A549 (cell line): Measurements from ENCODE around the gene USP9X. TPM values are rescaled to one million over a fixed set of nuclear protein-coding genes. Genes with fewer than 3 reads are reported as not detected.
"Not testable (repeated sequence)": the region's sequence is repeated elsewhere in the genome, so short reads cannot be mapped to it uniquely, and the experiment has no call there.

ENCODE experiments used
- ATAC-seq, 2 experiments: fragments of 200-7000 bp in 1 of 2; fragments of >200 bp in 1 of 2; cut with Nextera tagmentation in 1 of 2; cut with Tn5 transposase in 1 of 2; 3 replicates each; pipeline versions ENCODE4 v1.8.0 to v1.9.1; 2018 to 2020; ENCODE audit warnings: mild to moderate bottlenecking in 1 of 2, moderate library complexity in 1 of 2
- CTCF ChIA-PET: fragments of 300-600 bp; sonication (Branson Sonifier 250); formaldehyde crosslinking; extraction: SDS; loops from one replicate; lab custom pipeline; 2021; ENCODE audit warnings: antibody characterized with exemption, inconsistent platforms; lab: Yijun Ruan, JAX
- POLR2A ChIA-PET: fragments of 350-600 bp; formaldehyde crosslinking; extraction: SDS; loops from one replicate; lab custom pipeline; 2021; ENCODE audit warnings: antibody characterized with exemption, inconsistent platforms; lab: Yijun Ruan, JAX
- DNase-seq, 2 experiments: peaks; one replicate each; pipeline versions ENCODE4 v3.0.0 to v3.0.0-alpha.2; 2011 to 2016; ENCODE audit warnings: low read depth in 1 of 2, low spot score in 1 of 2
- FAIRE-seq: peaks from 2 replicates; lab custom pipeline; 2011; peaks lifted over from hg19 to GRCh38; lab: Jason Lieb, UNC
- H3K27ac ChIP-seq, 2 experiments: fragments of >200 bp; sonication (Bioruptor Twin); formaldehyde crosslinking; 3 replicates each; pipeline ENCODE4 v1.5.1; 2016 to 2017
- H3K4me1 ChIP-seq: fragments of >200 bp; sonication (Bioruptor Twin); formaldehyde crosslinking; 3 replicates; pipeline ENCODE4 v1.6.1; 2016
- H3K4me2 ChIP-seq: fragments of >200 bp; sonication (Bioruptor Twin); formaldehyde crosslinking; 3 replicates; pipeline ENCODE4 v1.6.1; 2016
- H3K4me3 ChIP-seq: fragments of >200 bp; sonication (Bioruptor Twin); formaldehyde crosslinking; 3 replicates; pipeline ENCODE4 v1.5.1; 2016
- H3K9me3 ChIP-seq: fragments of >200 bp; sonication (Bioruptor Twin); formaldehyde crosslinking; 3 replicates; pipeline ENCODE4 v1.6.1; 2016
- ATOH8 ChIP-seq: fragments of 250-450 bp; sonication (Bioruptor Pico); IDR thresholded peaks from 2 replicates; pipeline ENCODE4 v1.5.0; 2020; ENCODE audit warnings: low read depth, mild to moderate bottlenecking, moderate library complexity
- CBX8 ChIP-seq: fragments of 200-600 bp; sonication (generic); IDR thresholded peaks from 2 replicates; pipeline ENCODE4 v1.6.1; 2016
- CHD2 ChIP-seq: fragments of 150-350 bp; IDR thresholded peaks from 2 replicates; pipeline ENCODE4 v1.6.1; 2014; ENCODE audit warnings: low read length; ENCODE audit not compliant: partially characterized antibody
- EHMT2 ChIP-seq: fragments of 200-600 bp; sonication (generic); IDR thresholded peaks from 2 replicates; pipeline ENCODE4 v1.6.1; 2016; ENCODE audit warnings: antibody characterized with exemption, low read depth, mild to moderate bottlenecking, moderate library complexity
- ELK1 ChIP-seq: fragments of 150-350 bp; IDR thresholded peaks from 2 replicates; pipeline ENCODE4 v1.6.1; 2014; ENCODE audit warnings: low read depth, mild to moderate bottlenecking, low read length
- ESRRA ChIP-seq: fragments of 150-350 bp; IDR thresholded peaks from 2 replicates; pipeline ENCODE4 v1.6.1; 2014; ENCODE audit warnings: mild to moderate bottlenecking, low read length, borderline replicate concordance
- FOSB ChIP-seq: fragments of 250-450 bp; sonication (Bioruptor Pico); IDR thresholded peaks from 2 replicates; pipeline ENCODE4 v1.5.0; 2020; ENCODE audit warnings: mild to moderate bottlenecking, moderate library complexity
- JUNB ChIP-seq: fragments of >200 bp; sonication (Bioruptor Twin); formaldehyde crosslinking; IDR thresholded peaks from 2 replicates; pipeline ENCODE4 v1.6.1; 2016
- MAX ChIP-seq: IDR thresholded peaks from 2 replicates; pipeline ENCODE4 v1.6.1; 2012
- NFE2L2 ChIP-seq: fragments of 150-350 bp; conservative IDR thresholded peaks from 2 replicates; pipeline ENCODE4 v1.6.1; 2014; ENCODE audit warnings: low read length
- PBX3 ChIP-seq: IDR thresholded peaks from 2 replicates; pipeline ENCODE4 v1.6.1; 2012
- POLR2A ChIP-seq: IDR thresholded peaks from 2 replicates; pipeline ENCODE4 v1.6.1; 2012; ENCODE audit warnings: mild to moderate bottlenecking, low read length
- RFX5 ChIP-seq: fragments of 450-650 bp; IDR thresholded peaks from 2 replicates; pipeline ENCODE4 v1.7.1; 2014; ENCODE audit warnings: antibody characterized with exemption, mild to moderate bottlenecking, moderate library complexity
- RNF2 ChIP-seq: fragments of 200-600 bp; sonication (generic); IDR thresholded peaks from 2 replicates; pipeline ENCODE4 v1.6.1; 2016; ENCODE audit warnings: low read depth, mild to moderate bottlenecking, antibody characterized with exemption, moderate library complexity, borderline replicate concordance
- SMC3 ChIP-seq: fragments of >200 bp; sonication (Bioruptor Twin); formaldehyde crosslinking; IDR thresholded peaks from 3 replicates; pipeline ENCODE4 v1.6.1; 2018; ENCODE audit warnings: inconsistent platforms
- TP53 ChIP-seq: fragments of 250-450 bp; sonication (Bioruptor Pico); IDR thresholded peaks from 2 replicates; pipeline ENCODE4 v1.5.0; 2021; ENCODE audit warnings: mild to moderate bottlenecking, moderate library complexity
- ZNF302 ChIP-seq: fragments of 250-450 bp; sonication (Bioruptor Pico); IDR thresholded peaks from 2 replicates; pipeline ENCODE4 v1.9.0; 2021; ENCODE audit warnings: inconsistent platforms, mild to moderate bottlenecking, moderate library complexity
- ZSCAN20 ChIP-seq: fragments of 250-450 bp; sonication (Bioruptor Pico); IDR thresholded peaks from 2 replicates; pipeline ENCODE4 v1.8.0; 2022; ENCODE audit warnings: mild to moderate bottlenecking, moderate library complexity
- WGBS: methylation state at CpG from one replicate; pipeline ENCODE4 v1.1.6; 2017; ENCODE audit errors: missing lambda C conversion rate; 5-methylcytosine and 5-hydroxymethylcytosine counted together
- polyA plus RNA-seq, 4 experiments: library from polyadenylated mRNA; depleted of rRNA in 3 of 4; stranded (reverse); fragments of >200 nt; fragmentation: RNase III in 1 of 4; extraction: RNeasy Plus Mini Kit Qiagen cat#74134 plus additional on column Dnase treatment in 1 of 4; gene quantifications; 2 replicates in 3 of 4; 3 replicates in 1 of 4; pipeline ENCODE4 v1.2.3, GENCODE V29; 2011 to 2017
- TF ChIP-seq, protein P1 (sequence below): fragments of 450-650 bp; IDR thresholded peaks from 2 replicates; pipeline ENCODE4 v1.6.1; 2014; ENCODE audit warnings: antibody characterized with exemption
- TF ChIP-seq, protein P2 (sequence below): fragments of 250-450 bp; sonication (Bioruptor Pico); IDR thresholded peaks from 2 replicates; pipeline ENCODE4 v1.5.0; 2021; ENCODE audit warnings: mild to moderate bottlenecking, moderate library complexity, borderline replicate concordance

The USP9X gene
- polyA plus RNA-seq, 2 of the 4 experiments (the other 2 are of a cell fraction), result 30.7 to 70.4 TPM

- DNase-seq (no peak), ATAC-seq (no peak), FAIRE-seq (no peak)
- 89% methylated on average over 3 of the region's 3 CpGs for WGBS
- Histone ChIP-seq H3K4me1 (peaks cover 8% of the 10 kb centered on the region; the same call in 2 of the 3 replicates), H3K9me3 (no peaks in the 10 kb centered on the region), H3K27ac (no peak overlapping the region), H3K4me3 (no peak overlapping the region), H3K4me2 (no peak overlapping the region)
- ChIA-PET POLR2A (no interaction called here), CTCF (interaction anchor here (0.5 to 1.7 kb wide), 4 partner anchors 14 to 641 kb away, joined by 3 to 5 read pairs (median 4); no protein-coding TSS in a partner anchor)
- no peak for TF ChIP-seq ELK1
- no peak for TF ChIP-seq JUNB
- no peak for TF ChIP-seq CHD2
- TF ChIP-seq FOSB (CRISPR knock-in tag), result no peak
- no peak for TF ChIP-seq RFX5
- TF ChIP-seq SMC3, result no peak
- TF ChIP-seq, protein P1, sequence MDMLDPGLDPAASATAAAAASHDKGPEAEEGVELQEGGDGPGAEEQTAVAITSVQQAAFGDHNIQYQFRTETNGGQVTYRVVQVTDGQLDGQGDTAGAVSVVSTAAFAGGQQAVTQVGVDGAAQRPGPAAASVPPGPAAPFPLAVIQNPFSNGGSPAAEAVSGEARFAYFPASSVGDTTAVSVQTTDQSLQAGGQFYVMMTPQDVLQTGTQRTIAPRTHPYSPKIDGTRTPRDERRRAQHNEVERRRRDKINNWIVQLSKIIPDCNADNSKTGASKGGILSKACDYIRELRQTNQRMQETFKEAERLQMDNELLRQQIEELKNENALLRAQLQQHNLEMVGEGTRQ, result no peak
- TF ChIP-seq ESRRA, result no peak
- no peak for TF ChIP-seq EHMT2
- no peak for TF ChIP-seq TP53 (CRISPR knock-in tag)
- TF ChIP-seq ZSCAN20 (CRISPR knock-in tag), result no peak
- no peak for TF ChIP-seq MAX
- TF ChIP-seq PBX3, result no peak
- no peak for TF ChIP-seq CBX8
- TF ChIP-seq POLR2A, result no peak
- no peak for TF ChIP-seq NFE2L2
- no peak for TF ChIP-seq ZNF302
- no peak for TF ChIP-seq RNF2
- no peak for TF ChIP-seq ATOH8 (CRISPR knock-in tag)
- TF ChIP-seq, protein P2, sequence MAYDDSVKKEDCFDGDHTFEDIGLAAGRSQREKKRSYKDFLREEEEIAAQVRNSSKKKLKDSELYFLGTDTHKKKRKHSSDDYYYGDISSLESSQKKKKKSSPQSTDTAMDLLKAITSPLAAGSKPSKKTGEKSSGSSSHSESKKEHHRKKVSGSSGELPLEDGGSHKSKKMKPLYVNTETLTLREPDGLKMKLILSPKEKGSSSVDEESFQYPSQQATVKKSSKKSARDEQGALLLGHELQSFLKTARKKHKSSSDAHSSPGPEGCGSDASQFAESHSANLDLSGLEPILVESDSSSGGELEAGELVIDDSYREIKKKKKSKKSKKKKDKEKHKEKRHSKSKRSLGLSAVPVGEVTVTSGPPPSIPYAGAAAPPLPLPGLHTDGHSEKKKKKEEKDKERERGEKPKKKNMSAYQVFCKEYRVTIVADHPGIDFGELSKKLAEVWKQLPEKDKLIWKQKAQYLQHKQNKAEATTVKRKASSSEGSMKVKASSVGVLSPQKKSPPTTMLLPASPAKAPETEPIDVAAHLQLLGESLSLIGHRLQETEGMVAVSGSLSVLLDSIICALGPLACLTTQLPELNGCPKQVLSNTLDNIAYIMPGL (CRISPR knock-in tag), result no peak
Observed at GRCh38 chrX:41184312-41184711, 99.1 kb downstream of the USP9X start.

GRCh38 chrX:41186946-41187345 is 101.7 kb downstream of the USP9X start:
- H3K4me1 ChIP-seq, H3K27ac ChIP-seq, H3K9me3 ChIP-seq, H3K4me2 ChIP-seq, DNase-seq, FAIRE-seq, H3K4me3 ChIP-seq, CTCF ChIA-PET, ATAC-seq, POLR2A ChIA-PET: not testable (repeated sequence)
- 98% methylated on average over 6 of the region's 7 CpGs for WGBS
